ENCODE data around the gene PHIP. TPM values are rescaled to one million over a fixed set of nuclear protein-coding genes. Genes with fewer than 3 reads are reported as not detected.

PHIP gene
- total and polyA plus RNA-seq, 9 of the 15 experiments (the other 6 are each of a cell fraction or from before 2014, with no cell fraction given) = 8.1 to 36.3 (median 16.5) TPM

DNA sequence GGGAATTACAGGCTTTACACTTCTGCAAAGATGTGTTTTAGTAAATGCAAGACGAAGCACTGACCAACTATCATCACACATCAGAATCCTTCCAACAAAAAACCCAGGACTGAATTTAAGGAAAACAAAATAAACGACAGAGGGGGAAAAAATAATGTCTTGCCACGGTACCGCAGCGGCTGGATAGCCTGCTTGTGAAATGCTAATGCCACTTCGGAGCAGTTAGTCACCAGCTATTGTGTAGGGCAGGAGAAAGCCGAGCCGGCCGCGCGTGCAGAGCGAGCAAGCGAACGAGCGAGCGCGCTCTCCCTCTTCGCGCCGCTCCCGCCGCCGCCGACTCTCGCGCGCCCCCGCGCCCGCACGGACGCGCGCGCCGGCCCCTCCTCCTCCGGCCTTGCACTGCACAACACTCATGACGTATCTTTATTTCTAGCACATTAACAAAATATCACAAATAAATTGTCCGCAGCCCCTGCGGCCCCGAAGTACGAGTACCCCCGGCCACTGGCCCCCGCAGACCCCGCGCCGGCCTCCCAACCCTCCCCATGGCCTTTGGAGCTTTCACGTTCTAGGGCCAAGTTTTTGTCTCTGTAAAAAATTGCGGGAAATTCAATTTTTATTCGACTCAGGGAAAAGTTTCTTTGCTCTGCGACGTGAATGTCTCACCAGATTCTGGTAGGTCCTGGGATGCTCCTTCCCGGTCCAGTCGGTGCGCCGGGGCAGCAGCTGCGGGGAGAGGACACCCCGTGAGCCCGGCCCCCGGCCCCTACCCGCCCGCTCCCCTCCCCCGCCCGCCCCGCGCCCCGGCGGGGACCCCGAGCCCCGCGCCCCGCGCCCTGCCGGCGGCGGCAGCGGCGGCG is 1.0 kb downstream of the PHIP start (continued):
- no peak for TF ChIP-seq ZNF561 (CRISPR knock-in tag; conservative IDR thresholded peaks at IDR 0.05)
- TF ChIP-seq ZBTB7A (IDR thresholded peaks at IDR 0.05; ENCODE audit: borderline replicate concordance, control insufficient read depth, low read depth, low read length) = no peak
- no peak for TF ChIP-seq PHB2 (IDR thresholded peaks at IDR 0.05; ENCODE audit: low read depth)
- no peak for TF ChIP-seq TFAM (CRISPR knock-in tag; conservative IDR thresholded peaks at IDR 0.05)
- no peak for TF ChIP-seq MCM7 (IDR thresholded peaks at IDR 0.05)
- TF ChIP-seq ZNF224 (CRISPR knock-in tag; IDR thresholded peaks at IDR 0.05) = no peak
- no peak for TF ChIP-seq ZNF23 (CRISPR knock-in tag; IDR thresholded peaks at IDR 0.05)
- TF ChIP-seq NR4A1 (CRISPR knock-in tag; IDR thresholded peaks at IDR 0.05) = no peak
- 0 out of 2 replicates have a peak, but pooled peaks have one; percentile 59 for TF ChIP-seq NR4A1 (tag; IDR thresholded peaks at IDR 0.05)
- no peak for TF ChIP-seq PREB (CRISPR knock-in tag; IDR thresholded peaks at IDR 0.05)
- TF ChIP-seq MYBL2 (IDR thresholded peaks at IDR 0.05; ENCODE audit: low read depth) = no peak
- no peak for TF ChIP-seq MYBL2 (CRISPR knock-in tag; IDR thresholded peaks at IDR 0.05; ENCODE audit: borderline replicate concordance)
- TF ChIP-seq RFX7 (CRISPR knock-in tag; IDR thresholded peaks at IDR 0.05) = no peak
- TF ChIP-seq, protein P1, sequence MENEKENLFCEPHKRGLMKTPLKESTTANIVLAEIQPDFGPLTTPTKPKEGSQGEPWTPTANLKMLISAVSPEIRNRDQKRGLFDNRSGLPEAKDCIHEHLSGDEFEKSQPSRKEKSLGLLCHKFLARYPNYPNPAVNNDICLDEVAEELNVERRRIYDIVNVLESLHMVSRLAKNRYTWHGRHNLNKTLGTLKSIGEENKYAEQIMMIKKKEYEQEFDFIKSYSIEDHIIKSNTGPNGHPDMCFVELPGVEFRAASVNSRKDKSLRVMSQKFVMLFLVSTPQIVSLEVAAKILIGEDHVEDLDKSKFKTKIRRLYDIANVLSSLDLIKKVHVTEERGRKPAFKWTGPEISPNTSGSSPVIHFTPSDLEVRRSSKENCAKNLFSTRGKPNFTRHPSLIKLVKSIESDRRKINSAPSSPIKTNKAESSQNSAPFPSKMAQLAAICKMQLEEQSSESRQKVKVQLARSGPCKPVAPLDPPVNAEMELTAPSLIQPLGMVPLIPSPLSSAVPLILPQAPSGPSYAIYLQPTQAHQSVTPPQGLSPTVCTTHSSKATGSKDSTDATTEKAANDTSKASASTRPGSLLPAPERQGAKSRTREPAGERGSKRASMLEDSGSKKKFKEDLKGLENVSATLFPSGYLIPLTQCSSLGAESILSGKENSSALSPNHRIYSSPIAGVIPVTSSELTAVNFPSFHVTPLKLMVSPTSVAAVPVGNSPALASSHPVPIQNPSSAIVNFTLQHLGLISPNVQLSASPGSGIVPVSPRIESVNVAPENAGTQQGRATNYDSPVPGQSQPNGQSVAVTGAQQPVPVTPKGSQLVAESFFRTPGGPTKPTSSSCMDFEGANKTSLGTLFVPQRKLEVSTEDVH (IDR thresholded peaks at IDR 0.05; ENCODE audit: low read depth, partially characterized antibody) = no peak
- TF ChIP-seq RERE (CRISPR knock-in tag; IDR thresholded peaks at IDR 0.05; ENCODE audit: borderline replicate concordance) = no peak

Data from K562 (cell line).